ENCODE results near the gene MAPK8.

Gene MAPK8

DNA sequence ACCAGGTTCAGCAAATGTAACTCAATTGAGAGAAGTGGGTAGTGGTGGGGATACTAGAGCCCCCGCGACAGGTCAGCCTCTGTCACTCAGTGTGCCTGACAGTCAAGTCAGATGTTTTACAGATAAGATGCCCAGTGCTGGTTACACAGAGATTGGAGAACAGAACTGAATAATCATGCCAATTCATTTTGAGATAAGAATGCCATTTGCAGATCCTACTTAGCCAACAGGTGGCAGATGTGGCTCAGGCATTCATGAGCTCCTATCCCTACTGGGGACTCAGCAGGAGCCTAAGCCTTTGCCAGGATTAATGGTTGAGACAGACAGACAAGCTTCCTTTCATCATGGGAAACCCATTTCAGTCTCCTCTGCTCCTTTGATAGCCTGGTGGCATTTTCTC lies 137.8 kb downstream of the MAPK8 start:
- TF ChIP-seq CTCF (conservative IDR thresholded peaks at IDR 0.05), result peak; percentile 65
- no peak overlapping the region for H3K27ac ChIP-seq

DNA sequence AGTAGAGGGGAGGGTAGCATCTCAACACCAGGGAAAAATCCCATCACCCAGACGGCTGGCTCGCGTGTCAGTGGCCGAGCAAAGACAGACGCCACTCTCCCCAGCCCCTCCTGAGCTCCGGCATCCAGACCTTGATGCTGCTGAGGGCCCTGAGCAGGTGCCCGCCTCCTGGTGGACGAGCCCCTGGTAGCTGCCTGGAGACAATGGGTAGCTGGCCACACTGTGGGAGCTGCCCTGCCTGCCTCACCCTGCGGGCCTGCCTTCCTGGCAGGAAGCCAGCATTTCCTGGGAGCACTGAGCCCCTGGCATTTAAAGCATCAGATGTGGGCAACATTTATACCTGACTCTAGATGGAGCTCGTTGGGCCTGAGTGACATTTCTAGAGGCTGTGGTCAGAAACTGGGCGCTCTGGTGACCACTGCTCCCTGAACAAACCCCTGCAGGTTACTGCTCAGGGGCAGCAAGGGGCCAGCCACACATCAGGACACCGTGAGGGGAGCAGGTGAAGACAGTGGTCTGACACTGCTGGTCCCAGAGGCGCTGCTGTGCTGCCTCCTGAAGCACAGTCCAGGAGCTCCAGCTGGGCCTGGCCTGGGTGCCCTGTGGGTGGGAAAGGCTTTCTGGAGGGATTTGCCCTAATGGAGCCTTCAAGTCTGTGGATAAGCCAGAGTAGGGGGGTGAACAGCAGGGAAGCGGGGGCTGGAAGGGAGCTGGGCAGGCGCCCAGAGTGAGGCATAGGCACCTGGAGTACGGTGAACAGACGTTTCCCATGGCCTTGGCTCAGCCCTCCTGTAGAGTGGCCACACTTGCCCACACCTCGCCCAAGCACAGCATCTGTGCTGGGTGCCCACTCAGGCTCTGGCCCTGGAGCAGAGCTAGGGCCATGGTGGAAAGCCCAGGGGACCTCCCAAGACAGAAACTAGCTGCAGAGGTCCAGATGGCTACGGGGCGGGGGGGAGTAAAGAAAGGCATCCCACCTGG lies 138.7 kb downstream of the MAPK8 start:
- TF ChIP-seq CTCF (conservative IDR thresholded peaks at IDR 0.05), result no peak
- H3K27ac ChIP-seq, result no peak overlapping the region

GRCh38 chr10:48445932-48446331 lies 139.5 kb downstream of the MAPK8 start:
- H3K27ac ChIP-seq, result no peak overlapping the region
- TF ChIP-seq CTCF (conservative IDR thresholded peaks at IDR 0.05), result no peak

- no peak overlapping the region for H3K27ac ChIP-seq
- TF ChIP-seq CTCF (conservative IDR thresholded peaks at IDR 0.05), result no peak
These were observed 140.3 kb downstream of the MAPK8 start for GRCh38 chr10:48446785-48447184.

- no peak overlapping the region for H3K27ac ChIP-seq
- TF ChIP-seq CTCF (conservative IDR thresholded peaks at IDR 0.05), result no peak
These were observed 141.1 kb downstream of the MAPK8 start for GRCh38 chr10:48447356-48448215.

- H3K27ac ChIP-seq, result no peak overlapping the region
- no peak for TF ChIP-seq CTCF (conservative IDR thresholded peaks at IDR 0.05)
These were observed 142.3 kb downstream of the MAPK8 start for GRCh38 chr10:48448796-48449195.

Measured in VCaP (cell line).